Measurements from ENCODE around the gene AADAC. TPM values are rescaled to one million over a fixed set of nuclear protein-coding genes. Genes with fewer than 3 reads are reported as not detected.
"Not testable (repeated sequence)": the region's sequence is repeated elsewhere in the genome, so short reads cannot be mapped to it uniquely, and the experiment has no call there.

The AADAC gene, protein sequence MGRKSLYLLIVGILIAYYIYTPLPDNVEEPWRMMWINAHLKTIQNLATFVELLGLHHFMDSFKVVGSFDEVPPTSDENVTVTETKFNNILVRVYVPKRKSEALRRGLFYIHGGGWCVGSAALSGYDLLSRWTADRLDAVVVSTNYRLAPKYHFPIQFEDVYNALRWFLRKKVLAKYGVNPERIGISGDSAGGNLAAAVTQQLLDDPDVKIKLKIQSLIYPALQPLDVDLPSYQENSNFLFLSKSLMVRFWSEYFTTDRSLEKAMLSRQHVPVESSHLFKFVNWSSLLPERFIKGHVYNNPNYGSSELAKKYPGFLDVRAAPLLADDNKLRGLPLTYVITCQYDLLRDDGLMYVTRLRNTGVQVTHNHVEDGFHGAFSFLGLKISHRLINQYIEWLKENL
- total RNA-seq (not detected), polyA plus RNA-seq (not detected)

DNA sequence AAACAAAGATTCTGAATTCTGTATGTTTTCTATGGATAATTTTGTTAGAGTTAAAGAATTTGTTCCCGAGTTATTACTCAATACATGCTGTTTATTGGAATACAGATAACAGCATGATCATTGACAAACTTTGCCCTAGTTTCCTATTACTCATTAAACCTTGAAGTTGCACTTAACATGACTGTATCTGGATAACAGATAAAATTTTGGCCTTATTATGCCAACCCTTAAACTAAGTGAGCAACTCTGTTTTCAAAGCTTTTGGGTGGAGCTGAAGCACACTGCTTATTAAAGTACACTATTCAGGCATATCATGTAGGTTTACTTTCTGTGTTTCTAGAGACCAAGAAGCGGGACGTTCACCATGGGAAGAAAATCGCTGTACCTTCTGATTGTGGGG lies at the start of gene AADAC:
TSS of gene AADAC (plus strand) at position 318 of the 400 bp plus-strand sequence. CDS start at position 365, 47 bp downstream.
- Histone ChIP-seq H3K36me3 (no peaks in the 10 kb centered on the region), H3K4me3 (no peak within 1 kb of the TSS), H3K27me3 (no peaks in the 10 kb centered on the region), H3K4me1 (peaks cover 0 to 12% (median 4%) of the 10 kb centered on the region in 4 donors), H3K27ac (no peak within 1 kb of the TSS), H3K9me3 (no peaks in the 10 kb centered on the region)
- intact Hi-C loops (cut with DNase I): no loop called here
- WGBS, 2 donors: 69 to 89% methylated on average over 4 of the region's 4 CpGs
- DNase-seq: no peak
- TF ChIP-seq EP300 (IDR thresholded peaks at IDR 0.05) (no peak), POLR2AphosphoS5 (IDR thresholded peaks at IDR 0.05) (no peak)

DNA sequence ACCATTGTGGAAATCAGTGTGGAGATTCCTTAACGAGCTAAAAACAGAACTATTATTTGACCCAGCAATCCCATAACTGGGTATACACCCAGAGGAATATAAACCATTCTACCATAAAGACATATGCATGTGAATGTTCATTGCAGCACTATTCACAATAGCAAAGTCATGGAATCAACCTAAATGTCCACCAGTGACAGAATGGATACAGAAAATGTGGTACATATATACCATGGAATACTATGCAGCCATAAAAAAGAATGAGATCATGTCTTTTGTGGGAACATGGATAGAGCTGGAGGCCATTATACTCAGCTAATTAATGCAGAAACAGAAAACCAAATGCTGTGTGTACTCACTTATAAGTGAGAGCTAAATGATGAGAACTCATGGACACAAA lies 49.2 kb upstream of the AADAC start:
- H3K4me3 ChIP-seq; H3K36me3 ChIP-seq; H3K9me3 ChIP-seq; H3K27me3 ChIP-seq; H3K4me1 ChIP-seq; H3K27ac ChIP-seq; intact Hi-C loops (cut with DNase I); DNase-seq: not testable (repeated sequence)
- WGBS, 2 donors: 80 to 85% methylated on average over 1 of the region's 1 CpG

DNA sequence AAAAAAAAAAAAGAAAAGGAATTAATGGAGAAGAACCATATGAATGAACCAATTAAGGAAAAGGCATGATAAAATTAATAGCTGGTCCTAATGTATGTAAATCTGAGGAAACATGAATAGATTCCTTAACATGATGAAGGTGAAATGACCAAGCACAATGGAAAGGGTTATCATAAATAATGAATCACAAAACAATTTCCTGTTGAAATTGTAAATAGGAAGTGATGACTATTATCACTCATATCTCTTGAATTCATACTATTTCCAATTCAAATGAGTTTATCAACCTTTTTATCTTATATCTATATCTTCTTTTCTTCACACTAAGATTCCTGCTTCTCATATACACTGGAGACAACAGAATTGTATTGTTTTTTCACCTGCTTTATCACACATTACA lies 48.2 kb upstream of the AADAC start:
- Histone ChIP-seq H3K4me1 (peaks cover 0 to 8% (median 7%) of the 10 kb centered on the region in 4 donors), H3K36me3 (no peaks in the 10 kb centered on the region), H3K9me3 (no peaks in the 10 kb centered on the region), H3K4me3 (no peak overlapping the region), H3K27me3 (no peaks in the 10 kb centered on the region), H3K27ac (no peak overlapping the region)
- no peak for DNase-seq
- TF ChIP-seq, protein P1, sequence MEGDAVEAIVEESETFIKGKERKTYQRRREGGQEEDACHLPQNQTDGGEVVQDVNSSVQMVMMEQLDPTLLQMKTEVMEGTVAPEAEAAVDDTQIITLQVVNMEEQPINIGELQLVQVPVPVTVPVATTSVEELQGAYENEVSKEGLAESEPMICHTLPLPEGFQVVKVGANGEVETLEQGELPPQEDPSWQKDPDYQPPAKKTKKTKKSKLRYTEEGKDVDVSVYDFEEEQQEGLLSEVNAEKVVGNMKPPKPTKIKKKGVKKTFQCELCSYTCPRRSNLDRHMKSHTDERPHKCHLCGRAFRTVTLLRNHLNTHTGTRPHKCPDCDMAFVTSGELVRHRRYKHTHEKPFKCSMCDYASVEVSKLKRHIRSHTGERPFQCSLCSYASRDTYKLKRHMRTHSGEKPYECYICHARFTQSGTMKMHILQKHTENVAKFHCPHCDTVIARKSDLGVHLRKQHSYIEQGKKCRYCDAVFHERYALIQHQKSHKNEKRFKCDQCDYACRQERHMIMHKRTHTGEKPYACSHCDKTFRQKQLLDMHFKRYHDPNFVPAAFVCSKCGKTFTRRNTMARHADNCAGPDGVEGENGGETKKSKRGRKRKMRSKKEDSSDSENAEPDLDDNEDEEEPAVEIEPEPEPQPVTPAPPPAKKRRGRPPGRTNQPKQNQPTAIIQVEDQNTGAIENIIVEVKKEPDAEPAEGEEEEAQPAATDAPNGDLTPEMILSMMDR (IDR thresholded peaks at IDR 0.05): no peak
- TF ChIP-seq POLR2AphosphoS5 (IDR thresholded peaks at IDR 0.05) (no peak), EP300 (IDR thresholded peaks at IDR 0.05) (no peak), POLR2A (IDR thresholded peaks at IDR 0.05) (no peak)
- intact Hi-C loops (cut with DNase I): no loop called here

DNA sequence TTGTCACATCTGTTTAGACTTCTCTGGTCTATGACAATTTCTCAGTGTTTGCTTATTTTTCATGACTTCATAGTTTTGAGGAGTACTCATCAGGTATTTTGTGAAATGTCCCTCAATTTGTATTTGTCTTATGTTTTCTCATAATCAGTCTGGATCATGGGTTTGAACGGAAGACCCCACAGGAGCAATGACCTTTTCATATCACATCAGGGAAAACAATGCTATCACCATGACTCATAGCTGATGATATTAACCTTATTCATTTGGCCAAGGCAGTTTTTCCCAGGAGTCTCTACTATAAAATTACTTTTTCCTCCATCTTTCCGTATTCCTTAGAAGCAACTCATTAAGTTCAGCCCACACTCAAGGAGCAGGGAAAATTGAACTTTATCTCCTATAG lies 47.5 kb upstream of the AADAC start:
- Histone ChIP-seq H3K4me1 (peaks cover 0 to 15% (median 12%) of the 10 kb centered on the region in 4 donors), H3K36me3 (no peaks in the 10 kb centered on the region)
- intact Hi-C loops (cut with DNase I): no loop called here

DNA sequence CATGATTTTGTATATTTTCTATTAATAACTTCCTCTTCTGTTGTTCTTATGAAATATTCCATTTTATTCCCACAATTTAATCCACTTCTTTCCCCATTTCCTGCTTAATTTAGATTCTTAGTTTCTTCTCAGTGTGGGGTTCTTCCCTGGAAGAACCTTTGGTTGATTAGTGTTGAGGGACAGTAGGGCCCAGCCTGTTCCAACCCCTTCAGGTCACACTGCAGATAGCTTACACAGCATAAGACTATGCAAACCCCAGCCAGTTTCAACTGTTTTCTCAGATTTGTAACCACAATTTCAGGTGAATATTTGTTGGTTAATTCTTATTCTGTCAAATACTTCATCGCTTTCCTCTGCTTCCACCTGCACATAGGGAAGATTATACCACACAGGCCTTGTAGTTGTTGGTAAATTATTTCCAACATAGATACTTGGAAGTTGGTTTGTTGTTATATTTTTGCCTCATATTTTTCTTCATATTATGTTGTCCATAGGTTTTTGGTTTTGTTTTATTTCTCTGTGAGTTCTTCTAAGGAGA lies 45.5 kb upstream of the AADAC start:
- no peak for TF ChIP-seq POLR2AphosphoS5 (IDR thresholded peaks at IDR 0.05)
- TF ChIP-seq, protein P1 (IDR thresholded peaks at IDR 0.05): no peak
- TF ChIP-seq EP300 (IDR thresholded peaks at IDR 0.05): no peak
- TF ChIP-seq POLR2A (IDR thresholded peaks at IDR 0.05): no peak
- Histone ChIP-seq H3K36me3 (no peaks in the 10 kb centered on the region), H3K27me3 (no peaks in the 10 kb centered on the region), H3K4me3 (no peak overlapping the region), H3K4me1 (peaks cover 0 to 16% (median 12%) of the 10 kb centered on the region in 4 donors), H3K9me3 (no peaks in the 10 kb centered on the region), H3K27ac (no peak overlapping the region)
- WGBS, 2 donors: 91 to 98% methylated on average over 1 of the region's 1 CpG
- intact Hi-C loops (cut with DNase I): no loop called here
- DNase-seq: no peak

More for the DNA sequence above, 47.5 kb upstream of the AADAC start:
- Histone ChIP-seq H3K4me3 (no peak overlapping the region), H3K9me3 (no peaks in the 10 kb centered on the region), H3K27ac (no peak overlapping the region), H3K27me3 (no peaks in the 10 kb centered on the region)
- DNase-seq: no peak
- TF ChIP-seq POLR2AphosphoS5 (IDR thresholded peaks at IDR 0.05) (no peak), EP300 (IDR thresholded peaks at IDR 0.05) (no peak), POLR2A (IDR thresholded peaks at IDR 0.05) (no peak)
- TF ChIP-seq, protein P1 (IDR thresholded peaks at IDR 0.05): no peak
- 91 to 92% methylated on average over 2 of the region's 2 CpGs for WGBS, 2 donors
